ENCODE data around the gene DCXR.
A peak's percentile ranks its signal among the peaks of the same experiment; 100 is the strongest.
"Not testable (repeated sequence)": the region's sequence is repeated elsewhere in the genome, so short reads cannot be mapped to it uniquely, and the experiment has no call there.

The DCXR gene

GRCh38 chr17:82054351-82055022 is 17.0 kb upstream of the DCXR start:
- DNase-seq, result no peak

- DNase-seq, result no peak
These were observed 16.2 kb upstream of the DCXR start for GRCh38 chr17:82053556-82054263.

GRCh38 chr17:82053130-82053529 is 15.6 kb upstream of the DCXR start:
- no peak for DNase-seq

GRCh38 chr17:82052638-82053059 is 15.2 kb upstream of the DCXR start:
- DNase-seq, result no peak

- peak; percentile 45 for DNase-seq
These were observed 14.5 kb upstream of the DCXR start, which contains the start of the genes GPS1 and RFNG for GRCh38 chr17:82051776-82052637. GPS1 (plus strand) TSS chr17:82051898; CDS start chr17:82051932, 34 bp downstream. RFNG (minus strand) TSS chr17:82051811; CDS start chr17:82051766, 45 bp downstream.

GRCh38 chr17:82050761-82051641 is 13.5 kb upstream of the DCXR start:
- no peak for DNase-seq

GRCh38 chr17:82050152-82050760 is 12.8 kb upstream of the DCXR start:
- DNase-seq, result no peak

GRCh38 chr17:82049521-82049971 is 12.0 kb upstream of the DCXR start:
- DNase-seq, result no peak

- DNase-seq, result no peak
These were observed 11.6 kb upstream of the DCXR start for GRCh38 chr17:82049106-82049505.

GRCh38 chr17:82048571-82048971 is 11.1 kb upstream of the DCXR start:
- DNase-seq, result no peak

GRCh38 chr17:82047914-82048570 is 10.5 kb upstream of the DCXR start:
- no peak for DNase-seq

GRCh38 chr17:82047379-82047778 is 9.9 kb upstream of the DCXR start:
- DNase-seq, result no peak

GRCh38 chr17:82046903-82047302 is 9.4 kb upstream of the DCXR start:
- no peak for DNase-seq

- DNase-seq, result no peak
These were observed 8.5 kb upstream of the DCXR start for GRCh38 chr17:82045936-82046484.

GRCh38 chr17:82043507-82043906 is 6.0 kb upstream of the DCXR start:
- DNase-seq, result no peak

- no peak for DNase-seq
These were observed 5.2 kb upstream of the DCXR start for GRCh38 chr17:82042649-82043048.

- no peak for DNase-seq
These were observed 3.8 kb upstream of the DCXR start for GRCh38 chr17:82041144-82041814.

- no peak for DNase-seq
These were observed 2.3 kb upstream of the DCXR start for GRCh38 chr17:82039695-82040299.

GRCh38 chr17:82038796-82039409 is 1.4 kb upstream of the DCXR start:
- DNase-seq, result not testable (repeated sequence)

- no peak for DNase-seq
These were observed 345 bp upstream of the DCXR start for GRCh38 chr17:82037889-82038195.

Data from NCI-H2107 (cell line).